ENCODE data around the gene INO80D. TPM values are rescaled to one million over a fixed set of nuclear protein-coding genes. Genes with fewer than 3 reads are reported as not detected.

INO80D gene
- total and polyA plus RNA-seq, 2 of the 13 experiments (the other 11 are each of a cell fraction or from before 2014, with no cell fraction given), result 7.6 to 7.9 TPM

- intact Hi-C loops (cut with micrococcal nuclease; ENCODE audit: unreplicated experiment), result no loop called here
- Histone ChIP-seq H3K27me3 (ENCODE audit: control insufficient read depth in 1 of 2, insufficient read depth in 2 of 2, low read length in 2 of 2) (no peaks in the 10 kb centered on the region), H3K36me3 (replicated peaks in 1 of 2; ENCODE audit: control insufficient read depth in 1 of 2, insufficient read depth in 2 of 2, low read length in 2 of 2) (peaks cover 1 to 20% of the 10 kb centered on the region in 2 experiments), H3K9me3 (ENCODE audit: low read length) (no peaks in the 10 kb centered on the region), H3K4me1 (ENCODE audit: insufficient read depth, low read length) (no peaks in the 10 kb centered on the region), H3K9ac (ENCODE audit: insufficient read depth, low read depth, low read length) (no peak overlapping the region), H2AFZ (ENCODE audit: low read length) (no peak overlapping the region), H4K20me1 (ENCODE audit: insufficient read depth, low read length) (no peaks in the 10 kb centered on the region), H3K79me2 (ENCODE audit: insufficient read depth, low read length) (no peaks in the 10 kb centered on the region), H3K4me2 (ENCODE audit: low read depth, low read length) (no peak overlapping the region), H3K27ac (ENCODE audit: extremely low read length, insufficient read depth, low read length) (no peak overlapping the region), H3K4me3 (replicated peaks in 1 of 3; ENCODE audit: insufficient read depth in 1 of 3, low read depth in 2 of 3, low read length in 3 of 3) (no peak overlapping the region)
- no TSS peak for BruUV-seq (replicated peaks)
- TF ChIP-seq ZMAT3 (CRISPR knock-in tag; conservative IDR thresholded peaks at IDR 0.05) (no peak), DR1 (CRISPR knock-in tag; IDR thresholded peaks at IDR 0.05) (no peak), ZNF382 (CRISPR knock-in tag; IDR thresholded peaks at IDR 0.05; ENCODE audit: borderline replicate concordance) (no peak), RCOR2 (CRISPR knock-in tag; IDR thresholded peaks at IDR 0.05) (no peak), FOXA3 (CRISPR knock-in tag; IDR thresholded peaks at IDR 0.05) (no peak), HNRNPL (IDR thresholded peaks at IDR 0.05; ENCODE audit: low read depth, low read length) (no peak), SRSF1 (optimal IDR thresholded peaks at IDR 0.05; ENCODE audit: low read depth, low read length) (no peak), FOXK2 (IDR thresholded peaks at IDR 0.05) (no peak), ZNF18 (CRISPR knock-in tag; IDR thresholded peaks at IDR 0.05; ENCODE audit: insufficient replicate concordance) (no peak), KDM5A (IDR thresholded peaks at IDR 0.05; ENCODE audit: borderline replicate concordance, low read length) (no peak), ZMYM2 (CRISPR knock-in tag; IDR thresholded peaks at IDR 0.05) (no peak)
- TF ChIP-seq, protein P1, sequence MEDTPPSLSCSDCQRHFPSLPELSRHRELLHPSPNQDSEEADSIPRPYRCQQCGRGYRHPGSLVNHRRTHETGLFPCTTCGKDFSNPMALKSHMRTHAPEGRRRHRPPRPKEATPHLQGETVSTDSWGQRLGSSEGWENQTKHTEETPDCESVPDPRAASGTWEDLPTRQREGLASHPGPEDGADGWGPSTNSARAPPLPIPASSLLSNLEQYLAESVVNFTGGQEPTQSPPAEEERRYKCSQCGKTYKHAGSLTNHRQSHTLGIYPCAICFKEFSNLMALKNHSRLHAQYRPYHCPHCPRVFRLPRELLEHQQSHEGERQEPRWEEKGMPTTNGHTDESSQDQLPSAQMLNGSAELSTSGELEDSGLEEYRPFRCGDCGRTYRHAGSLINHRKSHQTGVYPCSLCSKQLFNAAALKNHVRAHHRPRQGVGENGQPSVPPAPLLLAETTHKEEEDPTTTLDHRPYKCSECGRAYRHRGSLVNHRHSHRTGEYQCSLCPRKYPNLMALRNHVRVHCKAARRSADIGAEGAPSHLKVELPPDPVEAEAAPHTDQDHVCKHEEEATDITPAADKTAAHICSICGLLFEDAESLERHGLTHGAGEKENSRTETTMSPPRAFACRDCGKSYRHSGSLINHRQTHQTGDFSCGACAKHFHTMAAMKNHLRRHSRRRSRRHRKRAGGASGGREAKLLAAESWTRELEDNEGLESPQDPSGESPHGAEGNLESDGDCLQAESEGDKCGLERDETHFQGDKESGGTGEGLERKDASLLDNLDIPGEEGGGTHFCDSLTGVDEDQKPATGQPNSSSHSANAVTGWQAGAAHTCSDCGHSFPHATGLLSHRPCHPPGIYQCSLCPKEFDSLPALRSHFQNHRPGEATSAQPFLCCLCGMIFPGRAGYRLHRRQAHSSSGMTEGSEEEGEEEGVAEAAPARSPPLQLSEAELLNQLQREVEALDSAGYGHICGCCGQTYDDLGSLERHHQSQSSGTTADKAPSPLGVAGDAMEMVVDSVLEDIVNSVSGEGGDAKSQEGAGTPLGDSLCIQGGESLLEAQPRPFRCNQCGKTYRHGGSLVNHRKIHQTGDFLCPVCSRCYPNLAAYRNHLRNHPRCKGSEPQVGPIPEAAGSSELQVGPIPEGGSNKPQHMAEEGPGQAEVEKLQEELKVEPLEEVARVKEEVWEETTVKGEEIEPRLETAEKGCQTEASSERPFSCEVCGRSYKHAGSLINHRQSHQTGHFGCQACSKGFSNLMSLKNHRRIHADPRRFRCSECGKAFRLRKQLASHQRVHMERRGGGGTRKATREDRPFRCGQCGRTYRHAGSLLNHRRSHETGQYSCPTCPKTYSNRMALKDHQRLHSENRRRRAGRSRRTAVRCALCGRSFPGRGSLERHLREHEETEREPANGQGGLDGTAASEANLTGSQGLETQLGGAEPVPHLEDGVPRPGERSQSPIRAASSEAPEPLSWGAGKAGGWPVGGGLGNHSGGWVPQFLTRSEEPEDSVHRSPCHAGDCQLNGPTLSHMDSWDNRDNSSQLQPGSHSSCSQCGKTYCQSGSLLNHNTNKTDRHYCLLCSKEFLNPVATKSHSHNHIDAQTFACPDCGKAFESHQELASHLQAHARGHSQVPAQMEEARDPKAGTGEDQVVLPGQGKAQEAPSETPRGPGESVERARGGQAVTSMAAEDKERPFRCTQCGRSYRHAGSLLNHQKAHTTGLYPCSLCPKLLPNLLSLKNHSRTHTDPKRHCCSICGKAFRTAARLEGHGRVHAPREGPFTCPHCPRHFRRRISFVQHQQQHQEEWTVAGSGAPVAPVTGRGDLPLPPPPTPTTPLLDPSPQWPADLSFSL (CRISPR knock-in tag; IDR thresholded peaks at IDR 0.05), result no peak
- CTCF ChIA-PET (ENCODE audit: low intra/inter-chr PET ratio, low total read pairs), result no interaction called here
- DNase-seq (ENCODE audit: low spot score) (no peak), FAIRE-seq (no peak), ATAC-seq (no peak)
- in situ Hi-C loops (cut with HindIII; ENCODE audit: extremely low pct_ligation_motif_present, low pct_unique_long_range_greater_than_20kb), result no loop called here
- POLR2A ChIA-PET, result no interaction called here
Measured at GRCh38 chr2:205996161-205996560, 89.8 kb downstream of the INO80D start.

Measured in HepG2 (cell line).